ENCODE data around the gene ILDR2.
"Not testable (repeated sequence)": the region's sequence is repeated elsewhere in the genome, so short reads cannot be mapped to it uniquely, and the experiment has no call there.

Gene ILDR2

DNA sequence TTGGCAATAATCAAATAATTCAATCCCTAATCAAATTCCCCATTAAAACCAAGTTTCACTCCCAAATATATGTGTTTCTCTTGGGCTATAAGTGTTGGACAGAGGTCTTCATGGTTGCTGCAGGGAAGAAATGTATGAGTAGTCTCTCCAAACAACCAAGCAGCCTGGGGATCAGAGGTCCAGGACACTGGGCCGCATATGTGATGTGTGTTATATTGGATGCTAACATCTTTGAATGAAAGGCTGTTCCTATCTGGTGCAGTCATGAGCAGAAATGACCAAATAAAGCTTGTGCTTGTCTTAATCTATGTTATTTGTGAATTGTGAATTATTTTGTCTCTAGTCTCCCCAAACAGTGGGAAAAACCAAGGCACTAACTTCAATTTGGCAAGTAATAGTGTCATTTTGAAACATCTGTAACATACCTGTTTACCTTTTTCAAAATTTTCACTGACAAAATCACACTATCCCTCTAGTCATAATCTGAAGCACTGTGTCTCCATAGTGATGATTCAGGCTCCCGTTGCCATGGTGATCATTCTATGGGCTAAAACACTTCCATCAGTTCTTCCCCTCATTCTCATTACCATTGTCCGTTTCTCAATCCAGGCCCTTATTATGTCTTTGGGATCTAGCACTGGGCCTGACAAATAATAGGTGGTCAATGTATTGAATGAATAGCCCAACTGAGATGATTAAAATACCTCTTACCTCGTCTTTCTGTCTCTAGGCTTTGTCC lies 86.8 kb downstream of the ILDR2 start:
- DNase-seq (ENCODE audit: low read depth), result no peak
- TF ChIP-seq, protein P1, sequence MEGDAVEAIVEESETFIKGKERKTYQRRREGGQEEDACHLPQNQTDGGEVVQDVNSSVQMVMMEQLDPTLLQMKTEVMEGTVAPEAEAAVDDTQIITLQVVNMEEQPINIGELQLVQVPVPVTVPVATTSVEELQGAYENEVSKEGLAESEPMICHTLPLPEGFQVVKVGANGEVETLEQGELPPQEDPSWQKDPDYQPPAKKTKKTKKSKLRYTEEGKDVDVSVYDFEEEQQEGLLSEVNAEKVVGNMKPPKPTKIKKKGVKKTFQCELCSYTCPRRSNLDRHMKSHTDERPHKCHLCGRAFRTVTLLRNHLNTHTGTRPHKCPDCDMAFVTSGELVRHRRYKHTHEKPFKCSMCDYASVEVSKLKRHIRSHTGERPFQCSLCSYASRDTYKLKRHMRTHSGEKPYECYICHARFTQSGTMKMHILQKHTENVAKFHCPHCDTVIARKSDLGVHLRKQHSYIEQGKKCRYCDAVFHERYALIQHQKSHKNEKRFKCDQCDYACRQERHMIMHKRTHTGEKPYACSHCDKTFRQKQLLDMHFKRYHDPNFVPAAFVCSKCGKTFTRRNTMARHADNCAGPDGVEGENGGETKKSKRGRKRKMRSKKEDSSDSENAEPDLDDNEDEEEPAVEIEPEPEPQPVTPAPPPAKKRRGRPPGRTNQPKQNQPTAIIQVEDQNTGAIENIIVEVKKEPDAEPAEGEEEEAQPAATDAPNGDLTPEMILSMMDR (IDR thresholded peaks at IDR 0.05; ENCODE audit: control insufficient read depth, insufficient read depth, low read depth, low read length, missing control alignments), result no peak
- no peak overlapping the region for H3K4me3 ChIP-seq (ENCODE audit: control insufficient read depth, low read depth, low read length)

DNA sequence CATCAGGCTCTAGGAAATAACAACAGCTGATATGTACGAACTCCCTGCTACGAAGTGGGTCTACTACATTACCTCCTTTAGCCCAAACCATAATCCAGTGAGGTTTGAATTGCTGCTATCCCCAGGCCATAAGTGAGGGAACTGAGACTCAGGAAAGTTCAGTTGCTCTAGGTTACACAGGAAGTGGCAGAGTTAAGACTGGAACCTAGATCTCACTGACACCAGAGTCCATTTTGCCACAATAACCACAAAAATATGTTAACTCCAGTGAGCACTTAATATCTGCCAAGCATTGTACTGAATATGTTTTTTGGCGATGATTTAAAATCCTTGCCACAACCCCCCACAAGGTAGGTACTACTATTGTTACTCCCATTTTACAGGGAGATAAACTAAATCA lies 90.4 kb downstream of the ILDR2 start:
- no peak for DNase-seq (ENCODE audit: low read depth)
- TF ChIP-seq, protein P1 (IDR thresholded peaks at IDR 0.05; ENCODE audit: control insufficient read depth, insufficient read depth, low read depth, low read length, missing control alignments), result no peak
- H3K4me3 ChIP-seq (ENCODE audit: control insufficient read depth, low read depth, low read length), result no peak overlapping the region

DNA sequence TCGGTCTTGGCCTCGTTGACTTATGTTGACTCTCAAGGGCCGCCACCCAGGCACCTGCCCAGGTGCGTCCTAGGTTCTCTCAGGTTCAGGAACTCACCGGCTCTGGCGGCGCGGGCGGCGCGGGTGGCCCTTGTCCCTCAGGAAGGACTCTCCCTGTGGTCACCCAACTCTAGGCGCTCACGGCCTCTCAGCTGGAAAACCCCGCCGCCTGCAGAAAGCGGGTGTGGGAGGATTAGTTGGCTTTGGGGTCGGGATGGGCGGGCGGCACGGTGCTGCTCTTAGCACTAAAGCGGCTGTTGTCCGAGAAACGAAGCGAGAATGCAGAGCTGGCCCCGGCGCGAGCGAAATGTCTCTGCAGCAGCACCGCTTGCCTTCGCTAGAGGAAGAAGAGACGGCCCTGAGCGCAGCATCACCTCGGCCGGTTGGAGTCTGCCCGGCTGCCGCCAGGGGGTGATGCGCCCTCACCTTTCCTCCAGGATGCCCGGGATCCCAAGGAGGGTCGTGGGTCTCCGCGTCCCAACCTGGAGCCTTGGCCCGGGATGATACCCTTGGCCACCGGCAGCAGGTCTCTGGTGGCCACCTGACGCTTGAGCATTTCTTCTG lies 91.2 kb downstream of the ILDR2 start:
- TF ChIP-seq, protein P1 (IDR thresholded peaks at IDR 0.05; ENCODE audit: control insufficient read depth, insufficient read depth, low read depth, low read length, missing control alignments), result peak; percentile 84
- DNase-seq (ENCODE audit: low read depth), result no peak
- H3K4me3 ChIP-seq (ENCODE audit: control insufficient read depth, low read depth, low read length), result no peak overlapping the region

DNA sequence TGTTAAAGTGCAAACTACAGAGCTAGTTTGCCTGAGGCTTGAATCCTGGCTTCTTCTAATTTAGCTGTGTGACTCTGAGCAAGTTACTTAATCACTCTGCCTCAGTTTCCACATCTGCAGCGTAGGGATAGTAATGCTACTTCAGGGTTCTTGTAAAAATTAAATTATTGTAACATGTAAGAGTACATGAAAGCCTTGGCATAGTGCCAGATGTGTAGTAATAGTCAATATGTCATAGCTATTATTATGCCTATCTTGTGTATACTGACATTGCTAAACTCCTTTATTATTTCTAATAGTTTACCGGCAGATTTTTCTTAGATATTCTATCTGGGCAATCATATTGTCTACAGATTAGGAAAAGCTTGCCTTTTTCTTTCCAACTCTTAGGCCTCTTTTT lies 92.4 kb downstream of the ILDR2 start:
- TF ChIP-seq, protein P1 (IDR thresholded peaks at IDR 0.05; ENCODE audit: control insufficient read depth, insufficient read depth, low read depth, low read length, missing control alignments), result no peak
- DNase-seq (ENCODE audit: low read depth), result no peak
- no peak overlapping the region for H3K4me3 ChIP-seq (ENCODE audit: control insufficient read depth, low read depth, low read length)

DNA sequence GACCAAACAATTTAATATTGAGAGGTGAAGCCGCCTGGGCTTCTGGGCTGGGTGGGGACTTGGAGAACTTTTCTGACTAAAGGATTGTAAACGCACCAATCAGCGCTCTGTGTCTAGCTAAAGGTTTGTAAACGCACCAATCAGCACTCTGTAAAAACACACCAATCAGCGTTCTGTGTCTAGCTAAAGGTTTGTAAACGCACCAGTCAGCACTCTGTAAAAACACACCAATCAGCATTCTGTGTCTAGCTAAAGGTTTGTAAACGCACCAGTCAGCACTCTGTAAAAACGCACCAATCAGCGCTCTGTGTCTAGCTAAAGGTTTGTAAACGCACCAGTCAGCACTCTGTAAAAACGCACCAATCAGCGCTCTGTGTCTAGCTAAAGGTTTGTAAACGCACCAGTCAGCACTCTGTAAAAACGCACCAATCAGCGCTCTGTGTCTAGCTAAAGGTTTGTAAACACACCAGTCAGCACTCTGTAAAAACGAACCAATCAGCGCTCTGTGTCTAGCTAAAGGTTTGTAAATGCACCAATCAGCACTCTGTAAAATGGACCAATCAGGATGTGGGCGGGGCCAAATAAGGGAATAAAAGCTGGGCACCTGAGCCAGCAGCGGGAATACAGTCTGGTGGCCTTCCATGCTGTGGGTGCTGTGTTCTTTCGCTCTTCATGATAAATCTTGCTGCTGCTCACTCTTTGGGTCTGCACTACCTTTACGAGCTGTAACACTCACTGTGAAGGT lies 97.0 kb downstream of the ILDR2 start:
- DNase-seq (ENCODE audit: low read depth); H3K4me3 ChIP-seq (ENCODE audit: control insufficient read depth, low read depth, low read length): not testable (repeated sequence)

DNA sequence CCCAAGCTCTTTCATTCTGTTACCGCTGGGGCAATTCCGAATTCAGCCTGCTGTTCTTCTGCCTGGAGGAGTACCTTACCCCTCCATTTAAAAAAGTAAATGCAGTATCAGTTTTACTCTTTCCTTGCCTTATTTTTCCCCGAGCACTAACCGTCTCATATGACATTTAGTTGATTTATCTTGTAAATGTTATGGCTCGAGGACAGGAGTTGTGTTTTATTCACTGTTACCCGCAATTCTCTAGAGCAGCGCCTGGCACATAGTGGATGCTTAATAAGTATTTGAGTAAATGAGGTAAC lies 98.9 kb downstream of the ILDR2 start:
- DNase-seq (ENCODE audit: low read depth), result no peak
- TF ChIP-seq, protein P1 (IDR thresholded peaks at IDR 0.05; ENCODE audit: control insufficient read depth, insufficient read depth, low read depth, low read length, missing control alignments), result no peak
- H3K4me3 ChIP-seq (ENCODE audit: control insufficient read depth, low read depth, low read length), result peak overlapping the region; percentile 44

Data from AG09309 (cell line).